ENCODE results near the gene ZBED5.

Gene ZBED5

GRCh38 chr11:10878408-10879214, 20.8 kb upstream of the ZBED5 start:
- DNase-seq (ENCODE audit: low spot score), result peak; percentile 44

GRCh38 chr11:10876158-10876557, 18.3 kb upstream of the ZBED5 start:
- no peak for DNase-seq (ENCODE audit: low spot score)

GRCh38 chr11:10875430-10876021, 17.7 kb upstream of the ZBED5 start:
- DNase-seq (ENCODE audit: low spot score), result no peak

GRCh38 chr11:10872097-10872496, 14.2 kb upstream of the ZBED5 start:
- DNase-seq (ENCODE audit: low spot score), result no peak

GRCh38 chr11:10868352-10868751, 10.5 kb upstream of the ZBED5 start:
- no peak for DNase-seq (ENCODE audit: low spot score)

GRCh38 chr11:10866893-10867331, 9.1 kb upstream of the ZBED5 start:
- no peak for DNase-seq (ENCODE audit: low spot score)

- DNase-seq (ENCODE audit: low spot score), result no peak
These were observed 8.0 kb upstream of the ZBED5 start for GRCh38 chr11:10865837-10866270.

- DNase-seq (ENCODE audit: low spot score), result no peak
These were observed 6.8 kb upstream of the ZBED5 start for GRCh38 chr11:10864688-10865087.

GRCh38 chr11:10862446-10862845, 4.6 kb upstream of the ZBED5 start:
- no peak for DNase-seq (ENCODE audit: low spot score)

GRCh38 chr11:10861799-10862198, 3.9 kb upstream of the ZBED5 start:
- no peak for DNase-seq (ENCODE audit: low spot score)

GRCh38 chr11:10861047-10861446, 3.2 kb upstream of the ZBED5 start:
- no peak for DNase-seq (ENCODE audit: low spot score)

- DNase-seq (ENCODE audit: low spot score), result peak; percentile 75
These were observed 829 bp upstream of the ZBED5 start for GRCh38 chr11:10858439-10859325.

GRCh38 chr11:10857459-10857708, 469 bp downstream of the ZBED5 start:
- DNase-seq (ENCODE audit: low spot score), result no peak

GRCh38 chr11:10856689-10857458, 979 bp downstream of the ZBED5 start:
- peak; percentile 58 for DNase-seq (ENCODE audit: low spot score)

- no peak for DNase-seq (ENCODE audit: low spot score)
These were observed 2.6 kb downstream of the ZBED5 start for GRCh38 chr11:10855295-10855694.

- DNase-seq (ENCODE audit: low spot score), result no peak
These were observed 9.6 kb downstream of the ZBED5 start for GRCh38 chr11:10847960-10848860.

GRCh38 chr11:10846660-10847059, 11.2 kb downstream of the ZBED5 start:
- no peak for DNase-seq (ENCODE audit: low spot score)

GRCh38 chr11:10845589-10845988, 12.3 kb downstream of the ZBED5 start:
- DNase-seq (ENCODE audit: low spot score), result no peak

- no peak for DNase-seq (ENCODE audit: low spot score)
These were observed 13.1 kb downstream of the ZBED5 start for GRCh38 chr11:10844796-10845195.

- no peak for DNase-seq (ENCODE audit: low spot score)
These were observed 13.5 kb downstream of the ZBED5 start for GRCh38 chr11:10844356-10844755.

GRCh38 chr11:10838881-10839280, 19.0 kb downstream of the ZBED5 start:
- no peak for DNase-seq (ENCODE audit: low spot score)

Measured in cerebellar cortex (tissue), 1 donor.